ENCODE data around the gene TMEM106A.

GRCh38 chr17:43210576-43210975 is 1.1 kb upstream of the TMEM106A start:
- TF ChIP-seq GATA3 (IDR thresholded peaks at IDR 0.05; ENCODE audit: low read depth, low read length) (no peak), GATA2 (IDR thresholded peaks at IDR 0.05; ENCODE audit: low read depth, low read length) (no peak)

Measured in SH-SY5Y (cell line).